Mucosa of rectum (tissue), 2 donors: ENCODE measurements around the gene PRR5L.

Experiments used
- H3K27ac ChIP-seq, 2 donors: one replicate each; pipeline ENCODE4 v1.7.0; 2013; ENCODE audit warnings: inconsistent platforms in 2 of 2, low read depth in 2 of 2, low read length in 2 of 2
- H3K27me3 ChIP-seq, 2 donors: one replicate each; pipeline ENCODE4 v1.7.0; 2013; ENCODE audit warnings: low read length in 2 of 2; ENCODE audit not compliant: control insufficient read depth in 2 of 2, insufficient read depth in 2 of 2
- H3K36me3 ChIP-seq, 2 donors: one replicate each; pipeline ENCODE4 v1.7.0; 2013; ENCODE audit warnings: low read length in 2 of 2; ENCODE audit not compliant: control insufficient read depth in 2 of 2, insufficient read depth in 2 of 2
- H3K4me1 ChIP-seq, 2 donors: one replicate each; pipeline ENCODE4 v1.7.0; 2013; ENCODE audit warnings: low read length in 2 of 2, mild to moderate bottlenecking in 1 of 2; ENCODE audit not compliant: control insufficient read depth in 2 of 2, insufficient read depth in 2 of 2
- H3K4me3 ChIP-seq, 2 donors: one replicate each; pipeline ENCODE4 v1.7.0; 2013; ENCODE audit warnings: low read length in 2 of 2
- H3K9ac ChIP-seq, 2 donors: one replicate each; pipeline ENCODE4 v1.7.0; 2013; ENCODE audit warnings: low read length in 2 of 2, low read depth in 1 of 2, mild to moderate bottlenecking in 1 of 2
- H3K9me3 ChIP-seq, 2 donors: one replicate each; pipeline ENCODE4 v1.7.0; 2013; ENCODE audit warnings: low read length in 2 of 2; ENCODE audit not compliant: control insufficient read depth in 2 of 2
- donor health status: healthy.
- donor health status: Normal muscosa, but diverticular disease.

PRR5L gene

GRCh38 chr11:36463781-36464180 lies 167.7 kb downstream of the PRR5L start:
- H3K4me1 ChIP-seq, result peaks cover 4% of the 10 kb centered on the region in 2 donors
- no peak overlapping the region for H3K27ac ChIP-seq
- H3K27me3 ChIP-seq, result no peaks in the 10 kb centered on the region
- H3K4me3 ChIP-seq, result no peak overlapping the region
- H3K9ac ChIP-seq, result no peak overlapping the region
- no peaks in the 10 kb centered on the region for H3K9me3 ChIP-seq
- peaks cover 40 to 53% of the 10 kb centered on the region in 2 donors for H3K36me3 ChIP-seq

- peaks cover 40 to 46% of the 10 kb centered on the region in 2 donors for H3K36me3 ChIP-seq
- no peak overlapping the region for H3K27ac ChIP-seq
- peaks cover 4% of the 10 kb centered on the region in 2 donors for H3K4me1 ChIP-seq
- no peaks in the 10 kb centered on the region for H3K9me3 ChIP-seq
- H3K9ac ChIP-seq, result no peak overlapping the region
- no peak overlapping the region for H3K4me3 ChIP-seq
- H3K27me3 ChIP-seq, result no peaks in the 10 kb centered on the region
Measured at GRCh38 chr11:36464720-36465119, 168.6 kb downstream of the PRR5L start.

GRCh38 chr11:36465449-36466163 lies 169.5 kb downstream of the PRR5L start:
- Histone ChIP-seq H3K9me3 (no peaks in the 10 kb centered on the region), H3K9ac (no peak overlapping the region), H3K36me3 (peaks cover 33 to 39% of the 10 kb centered on the region in 2 donors), H3K27ac (no peak overlapping the region), H3K27me3 (no peaks in the 10 kb centered on the region), H3K4me3 (no peak overlapping the region), H3K4me1 (peaks cover 4% of the 10 kb centered on the region in 2 donors)

GRCh38 chr11:36467012-36467411 lies 170.9 kb downstream of the PRR5L start:
- Histone ChIP-seq H3K4me1 (peaks cover 4% of the 10 kb centered on the region in 2 donors), H3K9me3 (no peaks in the 10 kb centered on the region), H3K27me3 (no peaks in the 10 kb centered on the region), H3K4me3 (no peak overlapping the region), H3K9ac (no peak overlapping the region), H3K27ac (no peak overlapping the region), H3K36me3 (peaks cover 27 to 31% of the 10 kb centered on the region in 2 donors)

GRCh38 chr11:36467916-36468315 lies 171.8 kb downstream of the PRR5L start:
- peaks cover 18 to 23% of the 10 kb centered on the region in 2 donors for H3K36me3 ChIP-seq
- H3K4me1 ChIP-seq, result peaks cover 4% of the 10 kb centered on the region in 2 donors
- no peak overlapping the region for H3K27ac ChIP-seq
- H3K4me3 ChIP-seq, result no peak overlapping the region
- H3K27me3 ChIP-seq, result no peaks in the 10 kb centered on the region
- H3K9me3 ChIP-seq, result no peaks in the 10 kb centered on the region
- no peak overlapping the region for H3K9ac ChIP-seq

- Histone ChIP-seq H3K27ac (no peak overlapping the region), H3K4me1 (peaks cover 4% of the 10 kb centered on the region in 2 donors), H3K9ac (no peak overlapping the region), H3K36me3 (peaks cover 13 to 14% of the 10 kb centered on the region in 2 donors), H3K9me3 (no peaks in the 10 kb centered on the region), H3K4me3 (no peak overlapping the region), H3K27me3 (no peaks in the 10 kb centered on the region)
Measured at GRCh38 chr11:36469063-36469462, 173.0 kb downstream of the PRR5L start.

GRCh38 chr11:36469881-36470802 lies 174.1 kb downstream of the PRR5L start:
- Histone ChIP-seq H3K27ac (no peak overlapping the region), H3K36me3 (peaks cover 13 to 14% of the 10 kb centered on the region in 2 donors), H3K27me3 (no peaks in the 10 kb centered on the region), H3K9me3 (no peaks in the 10 kb centered on the region), H3K9ac (no peak overlapping the region), H3K4me3 (no peak overlapping the region), H3K4me1 (peaks cover 1 to 4% of the 10 kb centered on the region in 2 donors)

GRCh38 chr11:36471577-36471976 lies 175.5 kb downstream of the PRR5L start:
- H3K36me3 ChIP-seq, result peaks cover 0 to 5% of the 10 kb centered on the region in 2 donors
- no peak overlapping the region for H3K4me3 ChIP-seq
- H3K4me1 ChIP-seq, result peaks cover 0 to 2% of the 10 kb centered on the region in 2 donors
- no peak overlapping the region for H3K27ac ChIP-seq
- H3K27me3 ChIP-seq, result no peaks in the 10 kb centered on the region
- no peak overlapping the region for H3K9ac ChIP-seq
- no peaks in the 10 kb centered on the region for H3K9me3 ChIP-seq

- Histone ChIP-seq H3K4me3 (no peak overlapping the region), H3K9ac (no peak overlapping the region), H3K27ac (no peak overlapping the region), H3K4me1 (peaks cover 0 to 3% of the 10 kb centered on the region in 2 donors), H3K27me3 (no peaks in the 10 kb centered on the region), H3K36me3 (no peaks in the 10 kb centered on the region), H3K9me3 (no peaks in the 10 kb centered on the region)
Measured at GRCh38 chr11:36475192-36475591, 179.1 kb downstream of the PRR5L start.

- no peaks in the 10 kb centered on the region for H3K9me3 ChIP-seq
- no peak overlapping the region for H3K4me3 ChIP-seq
- H3K4me1 ChIP-seq, result peaks cover 0 to 3% of the 10 kb centered on the region in 2 donors
- H3K27me3 ChIP-seq, result no peaks in the 10 kb centered on the region
- H3K36me3 ChIP-seq, result no peaks in the 10 kb centered on the region
- H3K27ac ChIP-seq, result no peak overlapping the region
- H3K9ac ChIP-seq, result no peak overlapping the region
Measured at GRCh38 chr11:36478700-36479329, 182.7 kb downstream of the PRR5L start.
